ENCODE results near the gene RETREG2. TPM values are rescaled to one million over a fixed set of nuclear protein-coding genes. Genes with fewer than 3 reads are reported as not detected.
A peak's percentile ranks its signal among the peaks of the same experiment; 100 is the strongest.

The RETREG2 gene
- total and polyA plus RNA-seq, 4 experiments from 2014 or later, result 76.5 to 128 (median 103) TPM

GRCh38 chr2:219223831-219224610, 45.9 kb downstream of the RETREG2 start:
- H3K4me1 Mint-ChIP-seq, result peaks cover 19 to 46% (median 30%) of the 10 kb centered on the region in 4 donors

DNA sequence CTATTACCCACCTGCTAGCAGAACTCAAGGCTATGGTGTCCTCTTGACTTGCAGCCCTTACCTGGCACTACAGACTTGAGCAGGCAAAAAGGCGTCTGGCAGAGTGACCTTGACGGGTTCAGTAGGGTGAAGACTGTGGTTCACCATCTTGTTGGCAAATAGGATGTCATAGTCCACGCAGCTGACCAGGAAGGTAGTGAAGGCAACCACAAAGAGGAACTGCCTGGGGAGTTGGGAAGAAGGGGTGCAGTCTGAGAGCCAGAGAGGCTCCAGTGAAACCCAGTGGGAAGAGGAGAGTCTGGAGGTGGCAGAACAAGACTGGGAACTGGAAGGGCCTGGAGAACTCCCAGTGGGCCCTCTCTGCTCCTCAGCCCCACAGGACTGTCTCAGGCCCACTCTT, 47.3 kb downstream of the RETREG2 start:
- no peak for DNase-seq
- peaks cover 34 to 63% of the 10 kb centered on the region in 2 donors for H3K36me3 Mint-ChIP-seq
- ChIA-PET CTCF (ENCODE audit: partially characterized antibody) (interaction anchor here (1.6 to 2.5 kb wide), 4 partner anchors 12 to 66 kb away, joined by 4 to 18 read pairs (median 11); partner anchors contain the start of genes NHEJ1 and TUBA4A), POLR2A (ENCODE audit: partially characterized antibody) (interaction anchor here (4.4 to 17.6 kb wide), 2 partner anchors 19 to 25 kb away, joined by 13 to 684 read pairs; partner anchors contain the start of genes GLB1L, STK16, TUBA4A and TUBA4B)
- no peaks in the 10 kb centered on the region for H3K9me3 ChIP-seq (ENCODE audit: control insufficient read depth in 1 of 2, low read length in 2 of 2)
- H3K4me3 ChIP-seq (ENCODE audit: low read length in 2 of 2), result no peak overlapping the region
- no peak overlapping the region for H3K4me3 Mint-ChIP-seq
- peaks cover 18 to 52% (median 30%) of the 10 kb centered on the region in 4 donors for H3K4me1 Mint-ChIP-seq
- peak overlapping the region in 1 of 7 donors; percentile 50 for H3K27ac Mint-ChIP-seq
- no peak overlapping the region for H3K27ac ChIP-seq (ENCODE audit: low read depth, low read length)
- peaks cover 25% of the 10 kb centered on the region for H3K4me1 ChIP-seq (ENCODE audit: insufficient read depth, low read length)
- H3K27me3 ChIP-seq (ENCODE audit: insufficient read depth, low read length), result no peaks in the 10 kb centered on the region
- peaks cover 0 to 2% (median 0%) of the 10 kb centered on the region in 8 donors for H3K9me3 Mint-ChIP-seq
- no peaks in the 10 kb centered on the region for H3K27me3 Mint-ChIP-seq
- H3K36me3 ChIP-seq (ENCODE audit: insufficient read depth, low read length), result peaks cover 59% of the 10 kb centered on the region
- intact Hi-C loops (cut with micrococcal nuclease), result no loop called here

More at GRCh38 chr2:219223831-219224610, 45.9 kb downstream of the RETREG2 start:
- peaks cover 34 to 59% of the 10 kb centered on the region in 2 donors for H3K36me3 Mint-ChIP-seq
- no peak overlapping the region for H3K4me3 ChIP-seq (ENCODE audit: low read length in 2 of 2)
- intact Hi-C loops (cut with micrococcal nuclease), result no loop called here
- no peak overlapping the region for H3K27ac ChIP-seq (ENCODE audit: low read depth, low read length)
- no peaks in the 10 kb centered on the region for H3K27me3 Mint-ChIP-seq
- ChIA-PET POLR2A (ENCODE audit: partially characterized antibody) (interaction anchor here (4.4 to 17.6 kb wide), 2 partner anchors 17 to 26 kb away, joined by 13 to 684 read pairs; partner anchors contain the start of genes GLB1L, STK16, TUBA4A and TUBA4B), CTCF (ENCODE audit: partially characterized antibody) (interaction anchor here (1.1 to 2.0 kb wide), 3 partner anchors 11 to 71 kb away, joined by 3 to 4 read pairs (median 3); no protein-coding TSS in a partner anchor)
- no peak for DNase-seq
- H3K4me1 ChIP-seq (ENCODE audit: insufficient read depth, low read length), result peaks cover 30% of the 10 kb centered on the region
- H3K4me3 Mint-ChIP-seq, result no peak overlapping the region
- H3K36me3 ChIP-seq (ENCODE audit: insufficient read depth, low read length), result peaks cover 64% of the 10 kb centered on the region
- H3K9me3 Mint-ChIP-seq, result peaks cover 0 to 2% (median 0%) of the 10 kb centered on the region in 8 donors
- peak overlapping the region in 3 of 7 donors; percentile 25 to 50 (median 41) for H3K27ac Mint-ChIP-seq
- no peaks in the 10 kb centered on the region for H3K9me3 ChIP-seq (ENCODE audit: control insufficient read depth in 1 of 2, low read length in 2 of 2)
- no peaks in the 10 kb centered on the region for H3K27me3 ChIP-seq (ENCODE audit: insufficient read depth, low read length)

GRCh38 chr2:219228041-219228910, 50.2 kb downstream of the RETREG2 start:
- Histone ChIP-seq H3K27me3 (ENCODE audit: insufficient read depth, low read length) (no peaks in the 10 kb centered on the region), H3K4me1 (ENCODE audit: insufficient read depth, low read length) (peaks cover 49% of the 10 kb centered on the region), H3K27ac (ENCODE audit: low read depth, low read length) (peak overlapping the region; percentile 87), H3K36me3 (ENCODE audit: insufficient read depth, low read length) (peaks cover 53% of the 10 kb centered on the region), H3K9me3 (ENCODE audit: control insufficient read depth in 1 of 2, low read length in 2 of 2) (no peaks in the 10 kb centered on the region), H3K4me3 (ENCODE audit: low read length in 2 of 2) (peak overlapping the region; percentile 62 to 69)
- peak overlapping the region; percentile 63 to 92 (median 75) for H3K27ac Mint-ChIP-seq
- ChIA-PET POLR2A (ENCODE audit: partially characterized antibody) (interaction anchor here (1.2 to 17.6 kb wide), 20 partner anchors 9 to 161 kb away, joined by 4 to 684 read pairs (median 9); partner anchors contain the start of genes ABCB6, CNPPD1, DNAJB2 and DNPEP), CTCF (ENCODE audit: partially characterized antibody) (interaction anchor here (1.0 to 4.1 kb wide), 8 partner anchors 11 to 69 kb away, joined by 3 to 25 read pairs (median 12); partner anchors contain the start of genes GLB1L, NHEJ1, SLC23A3 and STK16)
- no peaks in the 10 kb centered on the region for H3K27me3 Mint-ChIP-seq
- H3K36me3 Mint-ChIP-seq, result peaks cover 40 to 63% of the 10 kb centered on the region in 2 donors
- H3K4me3 Mint-ChIP-seq, result peak overlapping the region; percentile 78 to 99 (median 86)
- H3K9me3 Mint-ChIP-seq, result peaks cover 0 to 2% (median 0%) of the 10 kb centered on the region in 8 donors
- no peak for DNase-seq
- intact Hi-C loops (cut with micrococcal nuclease), result no loop called here
- peaks cover 26 to 70% (median 47%) of the 10 kb centered on the region in 4 donors for H3K4me1 Mint-ChIP-seq

- no peaks in the 10 kb centered on the region for H3K27me3 ChIP-seq (ENCODE audit: insufficient read depth, low read length)
- Mint-ChIP-seq H3K4me1 (peaks cover 26 to 77% (median 47%) of the 10 kb centered on the region in 4 donors), H3K36me3 (peaks cover 41 to 63% of the 10 kb centered on the region in 2 donors), H3K27me3 (no peaks in the 10 kb centered on the region), H3K4me3 (peak overlapping the region; percentile 78 to 99 (median 86)), H3K27ac (peak overlapping the region; percentile 68 to 94 (median 84)), H3K9me3 (peaks cover 0 to 2% (median 0%) of the 10 kb centered on the region in 8 donors)
- peak overlapping the region; percentile 62 to 69 for H3K4me3 ChIP-seq (ENCODE audit: low read length in 2 of 2)
- peaks cover 53% of the 10 kb centered on the region for H3K36me3 ChIP-seq (ENCODE audit: insufficient read depth, low read length)
- DNase-seq, result no peak
- POLR2A ChIA-PET (ENCODE audit: partially characterized antibody), result interaction anchor here (1.2 to 17.6 kb wide), 24 partner anchors 7 to 160 kb away, joined by 4 to 684 read pairs (median 6); partner anchors contain the start of genes ABCB6, CNPPD1, DNAJB2 and DNPEP
- no peaks in the 10 kb centered on the region for H3K9me3 ChIP-seq (ENCODE audit: control insufficient read depth in 1 of 2, low read length in 2 of 2)
- peak overlapping the region; percentile 87 for H3K27ac ChIP-seq (ENCODE audit: low read depth, low read length)
- CTCF ChIA-PET (ENCODE audit: partially characterized antibody), result interaction anchor here (2.0 to 4.1 kb wide), 8 partner anchors 17 to 171 kb away, joined by 4 to 25 read pairs (median 13); partner anchors contain the start of genes DNAJB2, GLB1L, SLC23A3 and STK16
- H3K4me1 ChIP-seq (ENCODE audit: insufficient read depth, low read length), result peaks cover 49% of the 10 kb centered on the region
- intact Hi-C loops (cut with micrococcal nuclease), result loop anchor here (1.0 kb wide), 8 partner anchors 10 to 69 kb away; partner anchors contain the start of genes DNAJB2, GLB1L, NHEJ1 and STK16
These were observed 50.8 kb downstream of the RETREG2 start for GRCh38 chr2:219228911-219229304.

GRCh38 chr2:219229305-219230058, 51.4 kb downstream of the RETREG2 start, which contains the start of the genes ANKZF1 and ATG9A:
TSS of gene ANKZF1 (plus strand) at chr2:219229806. CDS start at chr2:219230258, 452 bp downstream.
TSS of gene ATG9A (minus strand) at chr2:219229636. CDS start at chr2:219228024, 1,612 bp downstream.
- CTCF ChIA-PET (ENCODE audit: partially characterized antibody), result interaction anchor here (1.0 to 4.1 kb wide), 12 partner anchors 16 to 172 kb away, joined by 3 to 25 read pairs (median 11); partner anchors contain the start of genes DNAJB2, GLB1L, SLC23A3 and STK16
- peaks cover 49% of the 10 kb centered on the region for H3K4me1 ChIP-seq (ENCODE audit: insufficient read depth, low read length)
- Mint-ChIP-seq H3K27ac (peak within 1 kb of the TSS; percentile 94 to 98 (median 96)), H3K9me3 (peaks cover 0 to 2% (median 0%) of the 10 kb centered on the region in 8 donors), H3K4me1 (peaks cover 28 to 82% (median 51%) of the 10 kb centered on the region in 4 donors), H3K4me3 (peak within 1 kb of the TSS; percentile 94 to 99 (median 96)), H3K36me3 (peaks cover 43 to 63% of the 10 kb centered on the region in 2 donors), H3K27me3 (no peaks in the 10 kb centered on the region)
- H3K4me3 ChIP-seq (ENCODE audit: low read length in 2 of 2), result peak within 1 kb of the TSS; percentile 63 to 69
- peak within 1 kb of the TSS; percentile 87 for H3K27ac ChIP-seq (ENCODE audit: low read depth, low read length)
- no peaks in the 10 kb centered on the region for H3K27me3 ChIP-seq (ENCODE audit: insufficient read depth, low read length)
- DNase-seq, result peak; percentile 98 to 100 (median 99)
- intact Hi-C loops (cut with micrococcal nuclease), result loop anchor here (1.0 kb wide), 8 partner anchors 10 to 69 kb away; partner anchors contain the start of genes DNAJB2, GLB1L, NHEJ1 and STK16
- POLR2A ChIA-PET (ENCODE audit: partially characterized antibody), result interaction anchor here (1.0 to 17.6 kb wide), 29 partner anchors 8 to 159 kb away, joined by 3 to 684 read pairs (median 5); partner anchors contain the start of genes ABCB6, CNPPD1, DNAJB2 and DNPEP
- no peaks in the 10 kb centered on the region for H3K9me3 ChIP-seq (ENCODE audit: control insufficient read depth in 1 of 2, low read length in 2 of 2)
- H3K36me3 ChIP-seq (ENCODE audit: insufficient read depth, low read length), result peaks cover 53% of the 10 kb centered on the region

Data from CD4-positive, alpha-beta memory T cell (primary cell).